Heart left ventricle (tissue), 13 donors: ENCODE data around the gene KCNMB2.

Experiments used
- CTCF ChIP-seq, 12 donors: fragments of 200-600 bp; sonication (generic) in 4 of 12; IDR thresholded peaks; one replicate each; pipeline versions ENCODE4 v1.5.0 to v1.8.0; 2018 to 2022; ENCODE audit warnings: antibody characterized with exemption in 12 of 12, mild to moderate bottlenecking in 5 of 12
- POLR2A ChIP-seq, 2 donors: fragments of 450-650 bp; IDR thresholded peaks; one replicate each; pipeline ENCODE4 v1.6.1; 2017; ENCODE audit warnings: antibody characterized with exemption in 2 of 2, mild to moderate bottlenecking in 2 of 2, moderate library complexity in 2 of 2
- donor health status: ischemic (EF 13 %, LVEDD 7.1; RV severe dilation, severe dysfunction).
- donor health status: DM: no; HTN: yes; CAD: no.
- donor health status: DM: no; HTN: no; CAD: no.
- donor health status: ischemic (EF 25% LVEDD 6.9; RV normal size, moderate dysfunction).
- donor health status: ischemic (EF 25% LVEDD 5.7; RV mildly dilated, moderate dysfunction).
- donor health status: ischemic (EF 35%, LVEDD 5.7; RV mildly dilated, moderate dysfunction).
- donor health status: nonischemic (EF 11% LVEDD 7.7; RV severe dilation, severe dysfunction).
- donor health status: DM: yes; HTN: yes; CAD: no.
- donor health status: PGD.
- donor health status: ischemic (EF 29% LVEDD 5.4; RV normal size, mild dysfunction).
- donor health status: nonischemic (EF 23%, LVEDD 6.1; RV moderate dilation, normal function).

DNA sequence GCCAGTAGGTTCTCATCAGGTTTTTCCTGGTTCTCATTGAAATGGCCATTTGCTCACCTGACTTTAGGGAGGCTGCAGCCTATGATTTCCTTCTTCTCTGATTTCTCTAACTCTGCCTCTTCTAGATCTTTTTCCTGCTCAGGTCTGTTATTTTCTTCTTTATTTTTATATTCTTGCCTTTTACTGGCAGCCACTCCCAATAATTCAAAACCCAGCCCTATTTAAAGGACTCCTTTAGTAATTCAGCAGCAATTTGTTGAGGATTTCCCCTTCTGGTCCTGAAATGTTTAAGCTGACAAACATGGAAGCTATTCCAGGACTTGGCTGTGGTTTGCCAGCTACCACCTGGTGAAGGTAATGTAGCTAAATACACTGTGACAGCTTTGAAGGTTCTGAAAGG lies 333.8 kb downstream of the KCNMB2 start:
- no peak for TF ChIP-seq POLR2A (IDR thresholded peaks at IDR 0.05)
- no peak for TF ChIP-seq CTCF (IDR thresholded peaks at IDR 0.05)
